ENCODE data around the gene LRIG2. TPM values are rescaled to one million over a fixed set of nuclear protein-coding genes. Genes with fewer than 3 reads are reported as not detected.

LRIG2 gene
- total RNA-seq, 2 experiments from 2014 or later, result 7.1 to 8.3 TPM

GRCh38 chr1:113178522-113178921 lies 105.5 kb downstream of the LRIG2 start:
- ChIA-PET POLR2A (no interaction called here), CTCF (interaction anchor here (1.0 kb wide), 1 partner anchor 106 kb away, joined by 3 read pairs; the partner anchor contains the start of gene LRIG2)
- Mint-ChIP-seq H3K36me3 (no peaks in the 10 kb centered on the region), H3K27me3 (peaks cover 6% of the 10 kb centered on the region), H3K9me3 (peaks cover 3% of the 10 kb centered on the region), H3K4me3 (no peak overlapping the region), H3K27ac (no peak overlapping the region), H3K4me1 (ENCODE audit: low read depth) (no peaks in the 10 kb centered on the region)
- intact Hi-C loops (cut with micrococcal nuclease), result no loop called here
- no peak for DNase-seq

Other genes starting within 250 kb of the LRIG2 start
- gene SLC16A1, start 117.0 kb upstream of the LRIG2 start, total RNA-seq, result 10 to 100 TPM; 48.7 to 53.3 TPM